Heart left ventricle (tissue), 16 donors: ENCODE measurements around the gene DPEP3. TPM values are rescaled to one million over a fixed set of nuclear protein-coding genes. Genes with fewer than 3 reads are reported as not detected.
"Not testable (repeated sequence)": the region's sequence is repeated elsewhere in the genome, so short reads cannot be mapped to it uniquely, and the experiment has no call there.

Experiments
- ATAC-seq, 4 donors: fragments of 200-7000 bp; cut with Tn5 transposase; one replicate each; pipeline ENCODE4 v1.9.1; 2020 to 2022; ENCODE audit warnings: moderate library complexity in 4 of 4, mild to moderate bottlenecking in 3 of 4, moderate number of reproducible peaks in 1 of 4
- DNase-seq, 5 donors: peaks; one replicate each; pipeline ENCODE4 v3.0.0-alpha.2; 2020
- H3K27ac ChIP-seq, 12 donors: fragments of 200-600 bp; sonication (generic) in 4 of 12; one replicate each; pipeline versions ENCODE4 v1.5.0 to v1.8.0; 2016 to 2022; ENCODE audit warnings: mild to moderate bottlenecking in 2 of 12
- H3K27me3 ChIP-seq, 9 donors: fragments of 200-600 bp; sonication (generic) in 2 of 9; one replicate each; pipeline versions ENCODE4 v1.5.1 to v1.8.0; 2016 to 2022; ENCODE audit warnings: mild to moderate bottlenecking in 3 of 9
- H3K36me3 ChIP-seq, 9 donors: fragments of 200-600 bp; sonication (generic) in 2 of 9; one replicate each; pipeline versions ENCODE4 v1.5.0 to v1.8.0; 2018 to 2022; ENCODE audit warnings: mild to moderate bottlenecking in 2 of 9
- H3K4me1 ChIP-seq, 12 donors: fragments of 200-600 bp; sonication (generic) in 4 of 12; one replicate each; pipeline versions ENCODE4 v1.5.0 to v1.8.0; 2016 to 2022; ENCODE audit warnings: mild to moderate bottlenecking in 3 of 12
- H3K4me3 ChIP-seq, 12 donors: fragments of 200-600 bp; sonication (generic) in 4 of 12; one replicate each; pipeline versions ENCODE4 v1.5.0 to v1.8.0; 2017 to 2022; ENCODE audit warnings: mild to moderate bottlenecking in 9 of 12, moderate library complexity in 4 of 12
- H3K9me3 ChIP-seq, 12 donors: fragments of 200-600 bp; sonication (generic) in 4 of 12; one replicate each; pipeline versions ENCODE4 v1.5.0 to v1.8.0; 2016 to 2022; ENCODE audit warnings: mild to moderate bottlenecking in 1 of 12
- CTCF ChIP-seq, 12 donors: fragments of 200-600 bp; sonication (generic) in 4 of 12; IDR thresholded peaks; one replicate each; pipeline versions ENCODE4 v1.5.0 to v1.8.0; 2018 to 2022; ENCODE audit warnings: antibody characterized with exemption in 12 of 12, mild to moderate bottlenecking in 5 of 12
- POLR2A ChIP-seq, 2 donors: fragments of 450-650 bp; IDR thresholded peaks; one replicate each; pipeline ENCODE4 v1.6.1; 2017; ENCODE audit warnings: antibody characterized with exemption in 2 of 2, mild to moderate bottlenecking in 2 of 2, moderate library complexity in 2 of 2
- WGBS, 4 donors: extraction: QIAGEN DNeasy Blood & Tissue Kit in 2 of 4; methylation state at CpG; one replicate each; pipeline versions ENCODE4 v1.1.5 to v1.1.7; 2013 to 2018; 5-methylcytosine and 5-hydroxymethylcytosine counted together
- intact Hi-C, 10 donors: fragments of 100-400 bp; cut with DNase I; formaldehyde crosslinking; loops; one replicate each; pipeline versions ENCODE4 v1.11.1 to v1.14.2; 2022
- polyA plus RNA-seq, 2 donors: library from polyadenylated mRNA; stranded (reverse); fragments of 200-250 nt; gene quantifications; one replicate each; pipeline ENCODE4 v1.2.3, GENCODE V29; 2013
- total RNA-seq, 9 donors: library from RNA; depleted of rRNA in 2 of 9; stranded (reverse); fragments of >200 nt in 2 of 9; fragmentation: NEBNext Ultra II Directional in 3 of 9; extraction: Animal tissue kit (Norgen Biotek cat#: 25700) in 3 of 9; gene quantifications; one replicate each; pipeline versions ENCODE4 v1.1.0 to v1.2.4, GENCODE V29; 2016 to 2023
- donor health status: ischemic (EF 13 %, LVEDD 7.1; RV severe dilation, severe dysfunction).
- donor health status: healthy with polysubstance abuse.
- donor health status: DM: no; HTN: yes; CAD: no.
- donor health status: DM: no; HTN: no; CAD: no.
- donor health status: ischemic (EF 25% LVEDD 6.9; RV normal size, moderate dysfunction).
- donor health status: ischemic (EF 25% LVEDD 5.7; RV mildly dilated, moderate dysfunction).
- donor health status: healthy.
- donor health status: DM: yes; HTN: yes; CAD: no.
- donor health status: ischemic (EF 35%, LVEDD 5.7; RV mildly dilated, moderate dysfunction).
- donor health status: nonischemic (EF 11% LVEDD 7.7; RV severe dilation, severe dysfunction).
- donor health status: DM: yes; HTN: yes; CAD: no.
- donor health status: PGD.
- donor health status: ischemic (EF 29% LVEDD 5.4; RV normal size, mild dysfunction).
- donor health status: nonischemic (EF 23%, LVEDD 6.1; RV moderate dilation, normal function).

Gene DPEP3
- total and polyA plus RNA-seq, 11 donors: 0.13 to 0.16 TPM; not detected in 9

- Histone ChIP-seq H3K27ac (no peak overlapping the region), H3K9me3 (no peaks in the 10 kb centered on the region), H3K4me1 (no peaks in the 10 kb centered on the region), H3K27me3 (no peaks in the 10 kb centered on the region), H3K4me3 (no peak overlapping the region), H3K36me3 (no peaks in the 10 kb centered on the region)
- ATAC-seq (no peak), DNase-seq (no peak)
- TF ChIP-seq POLR2A (IDR thresholded peaks at IDR 0.05) (no peak), CTCF (IDR thresholded peaks at IDR 0.05) (no peak)
- intact Hi-C loops: no loop called here
- 63 to 77% (median 72%) methylated on average over 5 of the region's 5 CpGs for WGBS, 4 donors
Measured at GRCh38 chr16:67977005-67977404, 3.3 kb downstream of the DPEP3 start.

- H3K4me3 ChIP-seq: no peak overlapping the region
- no peaks in the 10 kb centered on the region for H3K36me3 ChIP-seq
- TF ChIP-seq CTCF (IDR thresholded peaks at IDR 0.05): no peak
- no peaks in the 10 kb centered on the region for H3K4me1 ChIP-seq
- H3K27ac ChIP-seq: no peak overlapping the region
- DNase-seq (no peak), ATAC-seq (no peak)
- WGBS, 4 donors: 93 to 96% (median 95%) methylated on average over 2 of the region's 2 CpGs
- H3K27me3 ChIP-seq: no peaks in the 10 kb centered on the region
- intact Hi-C loops: no loop called here
- H3K9me3 ChIP-seq: no peaks in the 10 kb centered on the region
Measured at GRCh38 chr16:67976205-67976604, 4.1 kb downstream of the DPEP3 start.

- H3K36me3 ChIP-seq: no peaks in the 10 kb centered on the region
- intact Hi-C loops: no loop called here
- no peak for DNase-seq
- ATAC-seq: no peak
- H3K9me3 ChIP-seq: no peaks in the 10 kb centered on the region
- TF ChIP-seq CTCF (IDR thresholded peaks at IDR 0.05) (no peak), POLR2A (IDR thresholded peaks at IDR 0.05) (no peak)
- H3K27ac ChIP-seq: no peak overlapping the region
- H3K27me3 ChIP-seq: no peaks in the 10 kb centered on the region
- H3K4me1 ChIP-seq: no peaks in the 10 kb centered on the region
- H3K4me3 ChIP-seq: no peak overlapping the region
- WGBS, 4 donors: 77 to 86% (median 85%) methylated on average over 12 to 14 of the region's 14 CpGs
Measured at GRCh38 chr16:67975321-67976105, 4.8 kb downstream of the DPEP3 start.

- H3K27me3 ChIP-seq, H3K36me3 ChIP-seq, ATAC-seq, H3K9me3 ChIP-seq, DNase-seq, intact Hi-C loops, H3K4me3 ChIP-seq, H3K27ac ChIP-seq: not testable (repeated sequence)
- peaks cover 0 to 12% (median 5%) of the 10 kb centered on the region in 12 donors for H3K4me1 ChIP-seq
- 87 to 94% (median 91%) methylated on average over 7 of the region's 7 CpGs for WGBS, 4 donors
Measured at GRCh38 chr16:67972285-67972684, 8.0 kb downstream of the DPEP3 start.

GRCh38 chr16:67971111-67971510 is 9.2 kb downstream of the DPEP3 start:
- TF ChIP-seq CTCF (IDR thresholded peaks at IDR 0.05) (no peak), POLR2A (IDR thresholded peaks at IDR 0.05) (no peak)
- Histone ChIP-seq H3K27me3 (no peaks in the 10 kb centered on the region), H3K9me3 (no peaks in the 10 kb centered on the region), H3K4me1 (peaks cover 7 to 24% (median 17%) of the 10 kb centered on the region in 12 donors), H3K27ac (no peak overlapping the region), H3K36me3 (peaks cover 0 to 4% (median 0%) of the 10 kb centered on the region in 9 donors), H3K4me3 (no peak overlapping the region)
- WGBS, 4 donors: 91 to 95% (median 94%) methylated on average over 9 of the region's 9 CpGs
- intact Hi-C loops: no loop called here
- ATAC-seq (no peak), DNase-seq (no peak)
